Neural cell (in vitro differentiated cells): ENCODE measurements around the gene PDK2.

ENCODE experiments used
- CTCF ChIP-seq: fragments of 450-650 bp; IDR thresholded peaks from 2 replicates; pipeline ENCODE4 v1.5.1; 2014; ENCODE audit warnings: antibody characterized with exemption, mild to moderate bottlenecking, moderate library complexity; ENCODE audit not compliant: poor library complexity, severe bottlenecking
- EZH2 ChIP-seq: fragments of 200-600, 300-800 bp; shearing (Covaris generic), sonication (generic); IDR thresholded peaks from 2 replicates; pipeline ENCODE4 v1.6.1; 2014; ENCODE audit warnings: antibody characterized with exemption, low read length, borderline replicate concordance, mild to moderate bottlenecking; ENCODE audit not compliant: insufficient read depth, poor library complexity, severe bottlenecking

- TF ChIP-seq CTCF: no peak
- TF ChIP-seq EZH2: no peak
Observed at GRCh38 chr17:50052241-50052796, 42.8 kb upstream of the PDK2 start.
